CD4-positive, alpha-beta T cell (primary cell): ENCODE data around the gene SERPING1. TPM values are rescaled to one million over a fixed set of nuclear protein-coding genes. Genes with fewer than 3 reads are reported as not detected.

Source experiments
- ATAC-seq: fragments of 200-7000 bp; cut with Tn5 transposase; one replicate; pipeline ENCODE4 v1.10.0; 2022; ENCODE audit warnings: mild to moderate bottlenecking; ENCODE audit not compliant: poor library complexity
- CTCF ChIA-PET: fragments of 350-600 bp; sonication (Branson Sonifier 250); formaldehyde crosslinking; loops from one replicate; lab custom pipeline; 2021; ENCODE audit warnings: antibody characterized with exemption, inconsistent platforms; lab: Charles Lee
- POLR2A ChIA-PET: fragments of 350-600 bp; sonication (Branson Sonifier 250); formaldehyde crosslinking; loops from one replicate; lab custom pipeline; 2021; ENCODE audit warnings: antibody characterized with exemption, inconsistent platforms; lab: Charles Lee
- DNase-seq, 14 experiments: peaks; one replicate each; pipeline ENCODE4 v3.0.0-alpha.2; 2013 to 2020; ENCODE audit warnings: mixed read lengths in 2 of 14
- H3K27ac ChIP-seq, 2 donors: one replicate each; pipeline versions ENCODE4 v1.5.1 to v1.7.0; 2013; ENCODE audit warnings: low read length in 2 of 2, low read depth in 1 of 2, mild to moderate bottlenecking in 1 of 2
- H3K27me3 ChIP-seq, 2 experiments: 1 replicate in 1 of 2; 2 replicates in 1 of 2; pipeline versions ENCODE4 v1.6.1 to v1.7.0; 2013; ENCODE audit warnings: low read length in 2 of 2, control low read depth in 1 of 2, mild to moderate bottlenecking in 1 of 2, moderate library complexity in 1 of 2; ENCODE audit not compliant: insufficient read depth in 2 of 2, control insufficient read depth in 1 of 2
- H3K36me3 ChIP-seq: one replicate; pipeline ENCODE4 v1.6.1; 2013; ENCODE audit warnings: low read length, control low read depth; ENCODE audit not compliant: insufficient read depth
- H3K4me1 ChIP-seq: one replicate; pipeline ENCODE4 v1.6.1; 2013; ENCODE audit warnings: low read length, control low read depth; ENCODE audit not compliant: insufficient read depth
- H3K4me3 ChIP-seq: one replicate; pipeline ENCODE4 v1.5.1; 2013; ENCODE audit warnings: mild to moderate bottlenecking, low read length, moderate library complexity
- H3K9me3 ChIP-seq, 2 experiments: 1 replicate in 1 of 2; 2 replicates in 1 of 2; pipeline versions ENCODE4 v1.6.1 to v1.7.0; 2013; ENCODE audit warnings: low read length in 2 of 2, mild to moderate bottlenecking in 2 of 2, control low read depth in 1 of 2, moderate library complexity in 1 of 2; ENCODE audit not compliant: control insufficient read depth in 1 of 2, insufficient read depth in 1 of 2
- H3K27ac Mint-ChIP-seq: one replicate; pipeline ENCODE4 v1.8.0; 2020; ENCODE audit warnings: mixed read lengths
- H3K27me3 Mint-ChIP-seq: one replicate; pipeline ENCODE4 v1.8.0; 2021; ENCODE audit warnings: mixed read lengths
- H3K36me3 Mint-ChIP-seq: one replicate; pipeline ENCODE4 v1.8.0; 2021; ENCODE audit warnings: low read depth, mixed read lengths
- H3K4me1 Mint-ChIP-seq: one replicate; pipeline ENCODE4 v1.8.0; 2021; ENCODE audit warnings: low read depth, mixed read lengths
- H3K4me3 Mint-ChIP-seq: one replicate; pipeline ENCODE4 v1.8.0; 2020; ENCODE audit warnings: mild to moderate bottlenecking, mixed read lengths
- H3K9me3 Mint-ChIP-seq: one replicate; pipeline ENCODE4 v1.8.0; 2020; ENCODE audit warnings: mixed read lengths
- intact Hi-C, 2 experiments: fragments of 100-400 bp; cut with DNase I in 1 of 2; cut with micrococcal nuclease in 1 of 2; formaldehyde crosslinking; loops; one replicate each; pipeline versions ENCODE4 v1.15.1 to v1.9.0; 2023 to 2025; cut with DNase I, micrococcal nuclease
- total RNA-seq, 174 experiments: library from RNA in 2 of 174; stranded (reverse) in 2 of 174; gene quantifications; one replicate each; pipeline ENCODE4 v1.2.3 and lab custom pipeline; 2021 to 2026
- TF ChIP-seq, protein P1 (sequence below): fragments of 200-600 bp; IDR thresholded peaks from one replicate; pipeline ENCODE4 v1.8.0; 2022; ENCODE audit warnings: antibody characterized with exemption, mild to moderate bottlenecking

The SERPING1 gene
- total RNA-seq, 2 experiments from 2014 or later: 0.53 TPM; not detected in 1

DNA sequence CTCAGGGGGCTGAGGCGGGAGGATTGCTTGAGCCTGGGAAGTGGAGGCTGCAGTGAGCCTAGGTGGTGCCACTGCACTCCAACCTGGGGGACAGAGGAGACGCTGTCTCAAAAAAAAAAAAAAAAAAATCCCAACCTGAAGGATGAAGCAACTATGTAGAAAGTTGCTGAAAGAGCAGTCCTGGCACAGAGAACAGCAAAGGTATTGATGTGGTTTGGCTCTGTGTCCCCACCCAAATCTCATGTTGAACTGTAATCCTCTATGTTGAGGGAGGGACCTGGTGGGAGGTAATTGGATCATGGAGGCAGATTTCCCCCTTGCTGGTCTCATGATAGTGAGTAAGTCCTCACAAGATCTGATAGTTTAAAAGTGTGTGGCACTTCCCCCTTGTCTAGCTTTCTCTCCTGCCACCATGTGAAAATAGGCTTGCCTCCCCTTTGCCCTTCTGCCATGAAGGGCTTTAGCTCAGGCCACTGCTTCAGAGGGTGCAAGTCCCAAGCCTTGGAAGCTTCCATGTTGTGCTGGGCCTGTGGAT lies 10.7 kb upstream of the SERPING1 start:
- ATAC-seq (no peak), DNase-seq (no peak)
- Mint-ChIP-seq H3K9me3 (no peaks in the 10 kb centered on the region), H3K4me3 (no peak overlapping the region), H3K36me3 (no peaks in the 10 kb centered on the region), H3K27ac (no peak overlapping the region), H3K27me3 (no peaks in the 10 kb centered on the region), H3K4me1 (peaks cover 21% of the 10 kb centered on the region)
- H3K27ac ChIP-seq: no peak overlapping the region
- intact Hi-C loops: no loop called here
- H3K27me3 ChIP-seq: no peaks in the 10 kb centered on the region
- POLR2A ChIA-PET: no interaction called here
- H3K9me3 ChIP-seq: no peaks in the 10 kb centered on the region
- H3K36me3 ChIP-seq: no peaks in the 10 kb centered on the region
- H3K4me3 ChIP-seq: no peak overlapping the region
- CTCF ChIA-PET: no interaction called here
- TF ChIP-seq, protein P1, sequence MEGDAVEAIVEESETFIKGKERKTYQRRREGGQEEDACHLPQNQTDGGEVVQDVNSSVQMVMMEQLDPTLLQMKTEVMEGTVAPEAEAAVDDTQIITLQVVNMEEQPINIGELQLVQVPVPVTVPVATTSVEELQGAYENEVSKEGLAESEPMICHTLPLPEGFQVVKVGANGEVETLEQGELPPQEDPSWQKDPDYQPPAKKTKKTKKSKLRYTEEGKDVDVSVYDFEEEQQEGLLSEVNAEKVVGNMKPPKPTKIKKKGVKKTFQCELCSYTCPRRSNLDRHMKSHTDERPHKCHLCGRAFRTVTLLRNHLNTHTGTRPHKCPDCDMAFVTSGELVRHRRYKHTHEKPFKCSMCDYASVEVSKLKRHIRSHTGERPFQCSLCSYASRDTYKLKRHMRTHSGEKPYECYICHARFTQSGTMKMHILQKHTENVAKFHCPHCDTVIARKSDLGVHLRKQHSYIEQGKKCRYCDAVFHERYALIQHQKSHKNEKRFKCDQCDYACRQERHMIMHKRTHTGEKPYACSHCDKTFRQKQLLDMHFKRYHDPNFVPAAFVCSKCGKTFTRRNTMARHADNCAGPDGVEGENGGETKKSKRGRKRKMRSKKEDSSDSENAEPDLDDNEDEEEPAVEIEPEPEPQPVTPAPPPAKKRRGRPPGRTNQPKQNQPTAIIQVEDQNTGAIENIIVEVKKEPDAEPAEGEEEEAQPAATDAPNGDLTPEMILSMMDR: no peak
- no peaks in the 10 kb centered on the region for H3K4me1 ChIP-seq

DNA sequence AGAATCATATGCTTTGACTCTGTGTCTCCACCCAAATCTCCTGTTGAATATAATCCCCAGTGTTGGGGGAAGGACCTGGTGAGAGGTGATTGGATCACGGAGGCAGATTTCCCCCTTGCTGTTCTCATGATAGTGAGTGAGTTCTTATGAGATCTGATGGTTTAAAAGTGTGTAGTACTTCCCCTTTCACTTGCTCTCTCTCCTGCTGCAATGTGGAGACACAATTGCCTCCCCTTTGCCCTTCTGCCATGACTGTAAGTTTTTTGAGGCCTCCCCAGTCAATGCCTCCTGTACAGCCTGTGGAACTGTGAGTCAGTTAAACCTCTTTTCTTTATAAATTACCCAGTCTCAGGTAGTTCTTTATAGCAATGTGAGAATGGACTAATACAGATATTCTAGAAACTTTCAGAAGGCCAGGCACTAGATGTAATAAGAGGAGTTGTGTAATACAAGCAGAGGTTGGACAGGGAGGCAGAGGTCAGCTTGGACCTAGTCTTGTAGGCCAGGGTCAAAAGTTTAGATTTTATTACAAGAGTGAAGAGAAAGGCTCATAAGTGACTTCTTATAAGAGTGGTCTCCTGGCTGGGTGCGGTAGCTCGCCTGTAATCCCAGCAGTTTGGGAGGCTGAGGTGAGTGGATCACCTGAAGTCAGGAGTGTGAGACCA lies 9.3 kb upstream of the SERPING1 start:
- no peak overlapping the region for H3K4me3 ChIP-seq
- Mint-ChIP-seq H3K27ac (no peak overlapping the region), H3K36me3 (no peaks in the 10 kb centered on the region), H3K4me3 (no peak overlapping the region), H3K4me1 (peaks cover 21% of the 10 kb centered on the region), H3K9me3 (no peaks in the 10 kb centered on the region), H3K27me3 (peaks cover 5% of the 10 kb centered on the region)
- H3K27ac ChIP-seq: no peak overlapping the region
- CTCF ChIA-PET: no interaction called here
- H3K27me3 ChIP-seq: peaks cover 0 to 2% of the 10 kb centered on the region in 2 experiments
- no peaks in the 10 kb centered on the region for H3K4me1 ChIP-seq
- TF ChIP-seq, protein P1: no peak
- POLR2A ChIA-PET: no interaction called here
- ATAC-seq (no peak), DNase-seq (no peak)
- intact Hi-C loops: no loop called here
- H3K9me3 ChIP-seq: no peaks in the 10 kb centered on the region
- H3K36me3 ChIP-seq: no peaks in the 10 kb centered on the region

DNA sequence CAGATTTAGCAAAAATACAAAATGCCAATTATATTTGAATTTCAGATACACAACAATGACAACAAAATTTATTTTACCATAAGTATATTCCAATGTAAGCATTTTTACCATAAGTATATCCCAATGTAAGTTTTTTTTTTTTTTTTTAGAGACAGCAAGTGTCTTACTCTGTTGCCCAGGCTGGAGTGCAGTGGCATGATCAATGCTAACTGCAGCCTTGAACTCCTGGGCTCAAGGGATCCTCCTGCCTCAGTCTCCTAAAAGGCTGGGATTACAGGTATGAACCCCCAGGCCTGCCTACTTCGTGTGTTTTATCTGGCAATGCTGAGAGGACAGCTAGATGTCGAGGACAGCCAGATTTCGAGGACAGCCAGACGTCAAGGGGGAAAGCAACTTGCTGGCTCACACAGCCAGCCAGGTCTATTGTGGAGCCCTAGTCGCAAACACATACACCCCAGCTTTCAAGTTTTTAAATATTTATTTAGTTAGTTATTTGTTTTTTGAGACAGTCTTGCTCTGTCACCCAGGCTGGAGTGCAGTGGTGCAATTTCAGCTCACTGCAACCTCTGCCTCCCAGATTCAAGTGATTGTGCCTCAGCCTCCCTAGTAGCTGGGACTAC lies 1.1 kb upstream of the SERPING1 start:
- CTCF ChIA-PET: interaction anchor here (0.7 kb wide), 1 partner anchor 178 kb away, joined by 3 read pairs; no protein-coding TSS in a partner anchor
- H3K27me3 ChIP-seq: peaks cover 15 to 16% of the 10 kb centered on the region in 2 experiments
- H3K27me3 Mint-ChIP-seq: peaks cover 56% of the 10 kb centered on the region
- H3K4me1 Mint-ChIP-seq: no peaks in the 10 kb centered on the region
- DNase-seq (no peak), ATAC-seq (no peak)
- H3K27ac ChIP-seq: no peak overlapping the region
- H3K27ac Mint-ChIP-seq: no peak overlapping the region
- H3K4me3 ChIP-seq: no peak overlapping the region
- H3K4me1 ChIP-seq: no peaks in the 10 kb centered on the region
- no peak overlapping the region for H3K4me3 Mint-ChIP-seq
- POLR2A ChIA-PET: interaction anchor here (0.6 kb wide), 1 partner anchor 1523 kb away, joined by 4 read pairs; no protein-coding TSS in a partner anchor
- H3K36me3 Mint-ChIP-seq: no peaks in the 10 kb centered on the region
- intact Hi-C loops: no loop called here
- no peaks in the 10 kb centered on the region for H3K9me3 ChIP-seq
- TF ChIP-seq, protein P1: no peak
- H3K36me3 ChIP-seq: no peaks in the 10 kb centered on the region
- no peaks in the 10 kb centered on the region for H3K9me3 Mint-ChIP-seq
